A549 (cell line): ENCODE data around the gene TRABD2B. TPM values are rescaled to one million over a fixed set of nuclear protein-coding genes. Genes with fewer than 3 reads are reported as not detected.

Experiments used
- ATAC-seq, 2 experiments: fragments of 200-7000 bp in 1 of 2; fragments of >200 bp in 1 of 2; cut with Nextera tagmentation in 1 of 2; cut with Tn5 transposase in 1 of 2; 3 replicates each; pipeline versions ENCODE4 v1.8.0 to v1.9.1; 2018 to 2020; ENCODE audit warnings: mild to moderate bottlenecking in 1 of 2, moderate library complexity in 1 of 2
- CTCF ChIA-PET: fragments of 300-600 bp; sonication (Branson Sonifier 250); formaldehyde crosslinking; extraction: SDS; loops from one replicate; lab custom pipeline; 2021; ENCODE audit warnings: antibody characterized with exemption, inconsistent platforms; lab: Yijun Ruan, JAX
- POLR2A ChIA-PET: fragments of 350-600 bp; formaldehyde crosslinking; extraction: SDS; loops from one replicate; lab custom pipeline; 2021; ENCODE audit warnings: antibody characterized with exemption, inconsistent platforms; lab: Yijun Ruan, JAX
- DNase-seq, 2 experiments: peaks; one replicate each; pipeline versions ENCODE4 v3.0.0 to v3.0.0-alpha.2; 2011 to 2016; ENCODE audit warnings: low read depth in 1 of 2, low spot score in 1 of 2
- FAIRE-seq: peaks from 2 replicates; lab custom pipeline; 2011; peaks lifted over from hg19 to GRCh38; lab: Jason Lieb, UNC
- H3K27ac ChIP-seq, 2 experiments: fragments of >200 bp; sonication (Bioruptor Twin); formaldehyde crosslinking; 3 replicates each; pipeline ENCODE4 v1.5.1; 2016 to 2017
- H3K4me1 ChIP-seq: fragments of >200 bp; sonication (Bioruptor Twin); formaldehyde crosslinking; 3 replicates; pipeline ENCODE4 v1.6.1; 2016
- H3K4me2 ChIP-seq: fragments of >200 bp; sonication (Bioruptor Twin); formaldehyde crosslinking; 3 replicates; pipeline ENCODE4 v1.6.1; 2016
- H3K4me3 ChIP-seq: fragments of >200 bp; sonication (Bioruptor Twin); formaldehyde crosslinking; 3 replicates; pipeline ENCODE4 v1.5.1; 2016
- H3K9me3 ChIP-seq: fragments of >200 bp; sonication (Bioruptor Twin); formaldehyde crosslinking; 3 replicates; pipeline ENCODE4 v1.6.1; 2016
- BHLHE40 ChIP-seq: IDR thresholded peaks from 2 replicates; pipeline ENCODE4 v1.6.1; 2012; ENCODE audit warnings: low read depth, low read length, inconsistent platforms
- CEBPB ChIP-seq, 2 experiments: fragments of >200 bp in 1 of 2; sonication (Bioruptor Twin) in 1 of 2; formaldehyde crosslinking in 1 of 2; IDR thresholded peaks; 2 replicates each; pipeline ENCODE4 v1.6.1; 2012 to 2016
- CTCF ChIP-seq: fragments of >200 bp; sonication (Bioruptor Twin); formaldehyde crosslinking; IDR thresholded peaks from 3 replicates; pipeline ENCODE4 v1.5.1; 2016
- EHMT2 ChIP-seq: fragments of 200-600 bp; sonication (generic); IDR thresholded peaks from 2 replicates; pipeline ENCODE4 v1.6.1; 2016; ENCODE audit warnings: antibody characterized with exemption, low read depth, mild to moderate bottlenecking, moderate library complexity
- FOSL2 ChIP-seq, 2 experiments: fragments of 450-650 bp in 1 of 2; fragments of >200 bp in 1 of 2; sonication (Bioruptor Twin) in 1 of 2; formaldehyde crosslinking; IDR thresholded peaks; 2 replicates each; pipeline versions ENCODE4 v1.5.0 to v1.6.1; 2016 to 2020; ENCODE audit warnings: mild to moderate bottlenecking in 1 of 2, moderate library complexity in 1 of 2
- GATA3 ChIP-seq: IDR thresholded peaks from 2 replicates; pipeline ENCODE4 v1.6.1; 2012; ENCODE audit warnings: borderline replicate concordance
- HES2 ChIP-seq: fragments of >200 bp; sonication (Bioruptor Twin); formaldehyde crosslinking; IDR thresholded peaks from 2 replicates; pipeline ENCODE4 v1.6.1; 2016
- JUNB ChIP-seq: fragments of >200 bp; sonication (Bioruptor Twin); formaldehyde crosslinking; IDR thresholded peaks from 2 replicates; pipeline ENCODE4 v1.6.1; 2016
- MAZ ChIP-seq: fragments of 150-350 bp; IDR thresholded peaks from 2 replicates; pipeline ENCODE4 v1.6.1; 2014; ENCODE audit warnings: antibody characterized with exemption, low read depth, low read length, borderline replicate concordance
- NPAS2 ChIP-seq: fragments of 250-450 bp; sonication (Bioruptor Pico); IDR thresholded peaks from 2 replicates; pipeline ENCODE4 v1.8.0; 2022; ENCODE audit warnings: mild to moderate bottlenecking, moderate library complexity, borderline replicate concordance
- PHF8 ChIP-seq: fragments of 200-600 bp; sonication (generic); IDR thresholded peaks from 2 replicates; pipeline ENCODE4 v1.6.1; 2016; ENCODE audit warnings: low read depth, mild to moderate bottlenecking, antibody characterized with exemption, moderate library complexity, borderline replicate concordance
- RAD21 ChIP-seq, 2 experiments: fragments of >200 bp in 1 of 2; sonication (Bioruptor Twin) in 1 of 2; formaldehyde crosslinking in 1 of 2; IDR thresholded peaks in 1 of 2; conservative IDR thresholded peaks in 1 of 2; 2 replicates in 1 of 2; 3 replicates in 1 of 2; pipeline ENCODE4 v1.6.1; 2012 to 2018; ENCODE audit warnings: inconsistent platforms in 1 of 2
- SREBF2 ChIP-seq: fragments of 450-650 bp; IDR thresholded peaks from 2 replicates; pipeline ENCODE4 v1.6.1; 2014; ENCODE audit warnings: mild to moderate bottlenecking, moderate library complexity
- ZFP36 ChIP-seq: fragments of 450-650 bp; IDR thresholded peaks from 2 replicates; pipeline ENCODE4 v1.6.1; 2014; ENCODE audit warnings: borderline replicate concordance; ENCODE audit not compliant: partially characterized antibody
- WGBS: methylation state at CpG from one replicate; pipeline ENCODE4 v1.1.6; 2017; ENCODE audit errors: missing lambda C conversion rate; 5-methylcytosine and 5-hydroxymethylcytosine counted together
- polyA plus RNA-seq, 4 experiments: library from polyadenylated mRNA; depleted of rRNA in 3 of 4; stranded (reverse); fragments of >200 nt; fragmentation: RNase III in 1 of 4; extraction: RNeasy Plus Mini Kit Qiagen cat#74134 plus additional on column Dnase treatment in 1 of 4; gene quantifications; 2 replicates in 3 of 4; 3 replicates in 1 of 4; pipeline ENCODE4 v1.2.3, GENCODE V29; 2011 to 2017
- TF ChIP-seq, protein P1 (sequence below): fragments of 150-350 bp; IDR thresholded peaks from 2 replicates; pipeline ENCODE4 v1.6.1; 2014; ENCODE audit warnings: low read depth, mild to moderate bottlenecking, low read length

The TRABD2B gene
- polyA plus RNA-seq, 2 of the 4 experiments (the other 2 are of a cell fraction) = 0.04 to 0.21 TPM

GRCh38 chr1:47720111-47720510, 277.1 kb downstream of the TRABD2B start:
- no peak overlapping the region for H3K4me3 ChIP-seq
- H3K27ac ChIP-seq = no peak overlapping the region
- ATAC-seq = no peak
- POLR2A ChIA-PET = no interaction called here
- H3K4me2 ChIP-seq = no peak overlapping the region
- FAIRE-seq = no peak
- TF ChIP-seq, protein P1, sequence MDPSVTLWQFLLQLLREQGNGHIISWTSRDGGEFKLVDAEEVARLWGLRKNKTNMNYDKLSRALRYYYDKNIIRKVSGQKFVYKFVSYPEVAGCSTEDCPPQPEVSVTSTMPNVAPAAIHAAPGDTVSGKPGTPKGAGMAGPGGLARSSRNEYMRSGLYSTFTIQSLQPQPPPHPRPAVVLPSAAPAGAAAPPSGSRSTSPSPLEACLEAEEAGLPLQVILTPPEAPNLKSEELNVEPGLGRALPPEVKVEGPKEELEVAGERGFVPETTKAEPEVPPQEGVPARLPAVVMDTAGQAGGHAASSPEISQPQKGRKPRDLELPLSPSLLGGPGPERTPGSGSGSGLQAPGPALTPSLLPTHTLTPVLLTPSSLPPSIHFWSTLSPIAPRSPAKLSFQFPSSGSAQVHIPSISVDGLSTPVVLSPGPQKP = no peak
- TF ChIP-seq HES2 = no peak
- TF ChIP-seq GATA3 = no peak
- no peak for TF ChIP-seq RAD21 (conservative IDR thresholded peaks at IDR 0.05 in 1 of 2, IDR thresholded peaks at IDR 0.05 in 1 of 2)
- no peak for TF ChIP-seq SREBF2
- TF ChIP-seq CTCF = no peak
- TF ChIP-seq MAZ = no peak
- TF ChIP-seq JUNB = no peak
- no peak for TF ChIP-seq EHMT2
- no peak for TF ChIP-seq FOSL2 (IDR thresholded peaks at IDR 0.05)
- no peak for TF ChIP-seq FOSL2 (CRISPR knock-in tag; IDR thresholded peaks at IDR 0.05)
- TF ChIP-seq BHLHE40 = no peak
- no peak for TF ChIP-seq ZFP36
- WGBS = 42% methylated on average over 3 of the region's 4 CpGs
- DNase-seq = no peak
- H3K9me3 ChIP-seq = no peaks in the 10 kb centered on the region
- H3K4me1 ChIP-seq = peaks cover 4% of the 10 kb centered on the region; the same call in 2 of the 3 replicates
- CTCF ChIA-PET = interaction anchor here (1.2 to 17.4 kb wide), 4 partner anchors 9 to 347 kb away, joined by 3 to 313 read pairs (median 50); partner anchors contain the start of gene FOXD2

- POLR2A ChIA-PET = no interaction called here
- ATAC-seq (no peak), DNase-seq (no peak), FAIRE-seq (no peak)
- TF ChIP-seq, protein P1 = no peak
- no peak for TF ChIP-seq HES2
- Histone ChIP-seq H3K4me3 (no peak overlapping the region), H3K9me3 (no peaks in the 10 kb centered on the region), H3K27ac (no peak overlapping the region), H3K4me2 (no peak overlapping the region), H3K4me1 (no peaks in the 10 kb centered on the region)
- CTCF ChIA-PET = interaction anchor here (4.8 to 17.4 kb wide), 2 partner anchors 9 to 284 kb away, joined by 41 to 313 read pairs; partner anchors contain the start of gene FOXD2
Measured at GRCh38 chr1:47717341-47717740, 279.8 kb downstream of the TRABD2B start.

GRCh38 chr1:47713975-47714767, 283.0 kb downstream of the TRABD2B start:
- ATAC-seq = no peak
- no peak overlapping the region for H3K4me2 ChIP-seq
- H3K4me3 ChIP-seq = no peak overlapping the region
- DNase-seq = no peak
- ChIA-PET POLR2A (no interaction called here), CTCF (interaction anchor here (4.8 to 17.4 kb wide), 2 partner anchors 12 to 281 kb away, joined by 41 to 313 read pairs; partner anchors contain the start of gene FOXD2)
- H3K27ac ChIP-seq = no peak overlapping the region
- TF ChIP-seq NPAS2 (CRISPR knock-in tag) (no peak), PHF8 (no peak), ZFP36 (peak; percentile 41), SREBF2 (no peak), CEBPB (IDR thresholded peaks at IDR 0.05) (no peak), BHLHE40 (no peak)
- no peaks in the 10 kb centered on the region for H3K9me3 ChIP-seq
- peaks cover 7% of the 10 kb centered on the region; the same call in 2 of the 3 replicates for H3K4me1 ChIP-seq
- WGBS = 59% methylated on average over 4 of the region's 4 CpGs
- no peak for FAIRE-seq
